MCF 10A (cell line): Measurements from ENCODE around the gene MAPK6. TPM values are rescaled to one million over a fixed set of nuclear protein-coding genes. Genes with fewer than 3 reads are reported as not detected.

ENCODE experiments used
- BruUV-seq: library from RNA; stranded (reverse); fragments of 400-500 nt; replicated peaks from 2 replicates; lab custom pipeline; 2021; lab: Mats Ljungman, UMichigan
- CTCF ChIA-PET: fragments of 300-600 bp; sonication (Branson Sonifier 250); formaldehyde crosslinking; extraction: SDS; loops from one replicate; lab custom pipeline; 2021; ENCODE audit warnings: antibody characterized with exemption, inconsistent platforms; lab: Yijun Ruan, JAX
- POLR2A ChIA-PET: fragments of 300-600, 350-650 bp; sonication (Branson Sonifier 250); formaldehyde crosslinking; extraction: SDS; loops from one replicate; lab custom pipeline; 2020; ENCODE audit warnings: antibody characterized with exemption, inconsistent platforms; lab: Yijun Ruan, JAX
- DNase-seq: peaks from one replicate; pipeline ENCODE4 v3.0.0-alpha.2; 2018; ENCODE audit not compliant: unreplicated experiment
- H3K27ac Mint-ChIP-seq: one replicate; pipeline ENCODE4 v1.8.0; 2022; ENCODE audit warnings: mild to moderate bottlenecking, low read depth, mixed read lengths; ENCODE audit not compliant: unreplicated experiment
- H3K27me3 Mint-ChIP-seq: one replicate; pipeline ENCODE4 v1.8.0; 2022; ENCODE audit warnings: mixed read lengths; ENCODE audit not compliant: insufficient read depth, unreplicated experiment
- H3K36me3 Mint-ChIP-seq: one replicate; pipeline ENCODE4 v1.8.0; 2022; ENCODE audit warnings: mild to moderate bottlenecking, moderate library complexity, mixed read lengths; ENCODE audit not compliant: insufficient read depth, unreplicated experiment
- H3K4me1 Mint-ChIP-seq: one replicate; pipeline ENCODE4 v1.8.0; 2022; ENCODE audit warnings: mixed read lengths; ENCODE audit not compliant: insufficient read depth, unreplicated experiment
- H3K4me3 Mint-ChIP-seq: one replicate; pipeline ENCODE4 v1.8.0; 2022; ENCODE audit warnings: mild to moderate bottlenecking, moderate library complexity, mixed read lengths; ENCODE audit not compliant: unreplicated experiment
- H3K9me3 Mint-ChIP-seq: one replicate; pipeline ENCODE4 v1.8.0; 2022; ENCODE audit warnings: mixed read lengths; ENCODE audit not compliant: unreplicated experiment
- intact Hi-C: fragments of 100-400 bp; cut with micrococcal nuclease; formaldehyde crosslinking; loops from 2 replicates; pipeline ENCODE4 v1.14.1; 2022
- total RNA-seq: library from RNA; stranded (reverse); gene quantifications from 2 replicates; pipeline ENCODE4 v1.2.3, GENCODE V29; 2022
- TF ChIP-seq, protein P1 (sequence below): fragments of 200-600 bp; IDR thresholded peaks from one replicate; pipeline ENCODE4 v1.8.0; 2022; ENCODE audit warnings: antibody characterized with exemption, mild to moderate bottlenecking; ENCODE audit not compliant: unreplicated experiment

MAPK6 gene
- total RNA-seq, 1 experiment from 2014 or later: 106 TPM

DNA sequence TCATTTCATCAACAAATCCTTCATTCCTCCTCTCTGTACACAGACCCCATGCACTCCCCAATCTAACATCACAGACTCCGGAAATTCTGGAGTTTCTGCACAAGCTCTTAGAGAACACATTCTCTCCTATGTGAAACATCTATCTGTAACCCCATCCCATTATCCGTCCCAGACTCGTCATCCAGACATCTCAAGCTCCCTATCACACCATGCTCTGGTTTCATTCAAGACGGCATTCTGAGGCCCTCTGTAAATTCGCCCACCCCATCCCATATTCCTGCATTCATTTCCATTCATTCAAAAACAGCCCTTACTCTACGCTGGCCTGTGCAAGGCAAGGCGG lies 48.0 kb upstream of the MAPK6 start:
- peak overlapping the region; percentile 97 for H3K4me3 Mint-ChIP-seq
- TF ChIP-seq, protein P1, sequence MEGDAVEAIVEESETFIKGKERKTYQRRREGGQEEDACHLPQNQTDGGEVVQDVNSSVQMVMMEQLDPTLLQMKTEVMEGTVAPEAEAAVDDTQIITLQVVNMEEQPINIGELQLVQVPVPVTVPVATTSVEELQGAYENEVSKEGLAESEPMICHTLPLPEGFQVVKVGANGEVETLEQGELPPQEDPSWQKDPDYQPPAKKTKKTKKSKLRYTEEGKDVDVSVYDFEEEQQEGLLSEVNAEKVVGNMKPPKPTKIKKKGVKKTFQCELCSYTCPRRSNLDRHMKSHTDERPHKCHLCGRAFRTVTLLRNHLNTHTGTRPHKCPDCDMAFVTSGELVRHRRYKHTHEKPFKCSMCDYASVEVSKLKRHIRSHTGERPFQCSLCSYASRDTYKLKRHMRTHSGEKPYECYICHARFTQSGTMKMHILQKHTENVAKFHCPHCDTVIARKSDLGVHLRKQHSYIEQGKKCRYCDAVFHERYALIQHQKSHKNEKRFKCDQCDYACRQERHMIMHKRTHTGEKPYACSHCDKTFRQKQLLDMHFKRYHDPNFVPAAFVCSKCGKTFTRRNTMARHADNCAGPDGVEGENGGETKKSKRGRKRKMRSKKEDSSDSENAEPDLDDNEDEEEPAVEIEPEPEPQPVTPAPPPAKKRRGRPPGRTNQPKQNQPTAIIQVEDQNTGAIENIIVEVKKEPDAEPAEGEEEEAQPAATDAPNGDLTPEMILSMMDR: no peak
- ChIA-PET POLR2A (interaction anchor here (0.6 to 4.0 kb wide), 42 partner anchors 9 to 1049 kb away, joined by 3 to 97 read pairs (median 5); partner anchors contain the start of gene MAPK6), CTCF (interaction anchor here (0.5 to 1.5 kb wide), 10 partner anchors 10 to 265 kb away, joined by 3 to 6 read pairs (median 3); no protein-coding TSS in a partner anchor)
- TSS peak; percentile 77 for BruUV-seq
- intact Hi-C loops: loop anchor here (1.0 to 2.0 kb wide), 2 partner anchors 48 to 106 kb away; partner anchors contain the start of gene MAPK6
- no peak for DNase-seq
- peaks cover 12% of the 10 kb centered on the region for H3K4me1 Mint-ChIP-seq
- peaks cover 10% of the 10 kb centered on the region for H3K9me3 Mint-ChIP-seq
- H3K36me3 Mint-ChIP-seq: peaks cover 33% of the 10 kb centered on the region
- no peaks in the 10 kb centered on the region for H3K27me3 Mint-ChIP-seq
- H3K27ac Mint-ChIP-seq: peak overlapping the region; percentile 94

DNA sequence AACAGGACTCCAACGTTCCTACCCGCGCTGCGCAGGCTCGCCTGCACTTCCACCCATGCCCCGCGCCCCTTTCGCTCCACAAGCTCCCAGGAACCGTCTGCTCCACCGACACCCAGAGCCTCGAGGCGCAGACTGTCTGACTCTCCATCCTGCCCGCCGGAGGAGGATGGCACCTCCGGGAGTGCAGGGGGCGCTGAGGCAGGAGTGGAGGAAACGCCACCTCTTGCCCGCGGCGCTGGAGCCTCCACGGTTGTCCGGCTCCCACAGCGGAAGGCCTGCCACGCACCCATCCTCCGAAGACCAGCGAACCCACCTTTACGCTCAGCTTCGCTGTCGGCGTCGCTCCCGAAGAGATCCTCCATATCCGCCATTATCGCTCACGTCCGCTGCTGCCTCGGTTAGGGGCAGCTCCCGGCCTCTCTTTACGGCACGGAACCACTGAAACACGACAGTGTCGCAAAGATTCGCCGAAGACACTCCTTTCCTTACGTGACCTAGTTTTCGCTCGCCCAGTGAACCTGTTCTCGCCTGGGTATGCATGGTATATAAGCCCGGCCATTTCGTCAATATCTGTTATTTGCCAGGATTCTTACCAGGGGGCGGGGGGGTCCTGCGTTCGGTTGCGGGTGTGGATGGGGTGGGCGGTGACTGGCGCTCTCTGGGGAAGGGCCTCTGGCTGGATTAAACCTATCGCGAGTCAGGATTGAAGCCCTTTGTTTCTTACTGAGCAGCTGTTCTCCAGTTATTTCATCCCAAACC lies 47.5 kb upstream of the MAPK6 start, which contains the start of gene LEO1:
TSS of gene LEO1 (minus strand) at position 404 of the 759 bp plus-strand sequence. CDS start at position 371, 33 bp downstream.
- no peaks in the 10 kb centered on the region for H3K27me3 Mint-ChIP-seq
- intact Hi-C loops: loop anchor here (1.0 to 2.0 kb wide), 2 partner anchors 47 to 106 kb away; partner anchors contain the start of gene MAPK6
- peak within 1 kb of the TSS; percentile 97 for H3K4me3 Mint-ChIP-seq
- peaks cover 10% of the 10 kb centered on the region for H3K9me3 Mint-ChIP-seq
- POLR2A ChIA-PET: interaction anchor here (0.6 to 4.0 kb wide), 45 partner anchors 9 to 1050 kb away, joined by 3 to 97 read pairs (median 5); partner anchors contain the start of gene MAPK6
- TSS peak; percentile 92 for BruUV-seq
- TF ChIP-seq, protein P1: peak; percentile 31
- CTCF ChIA-PET: interaction anchor here (0.6 to 1.7 kb wide), 11 partner anchors 9 to 256 kb away, joined by 3 to 10 read pairs (median 4); no protein-coding TSS in a partner anchor
- H3K4me1 Mint-ChIP-seq: peaks cover 12% of the 10 kb centered on the region
- H3K36me3 Mint-ChIP-seq: peaks cover 27% of the 10 kb centered on the region
- peak; percentile 95 for DNase-seq
- H3K27ac Mint-ChIP-seq: peak within 1 kb of the TSS; percentile 94

DNA sequence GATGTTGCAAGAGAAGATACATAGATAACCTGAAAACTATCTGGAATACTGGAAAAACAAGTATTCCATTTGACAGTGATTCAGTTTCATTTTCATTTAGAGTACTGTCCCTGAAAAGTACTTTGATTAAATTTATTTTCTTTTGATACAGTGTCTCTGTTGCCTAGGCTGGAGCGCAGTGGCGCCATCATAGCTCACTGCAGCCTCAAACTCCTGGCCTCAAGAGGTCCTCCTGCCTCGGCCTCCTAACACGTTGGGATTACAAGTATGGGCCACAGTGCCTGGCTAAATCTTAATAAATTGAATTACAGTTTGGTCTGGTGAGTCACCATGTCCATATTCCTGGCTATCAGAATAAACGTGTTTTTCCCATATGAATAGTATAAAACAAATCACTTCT lies 45.8 kb upstream of the MAPK6 start:
- POLR2A ChIA-PET: interaction anchor here (3.4 to 4.0 kb wide), 4 partner anchors 48 to 122 kb away, joined by 16 to 97 read pairs (median 40); partner anchors contain the start of gene MAPK6
- BruUV-seq: no TSS peak
- Mint-ChIP-seq H3K4me3 (no peak overlapping the region), H3K9me3 (no peaks in the 10 kb centered on the region), H3K27me3 (no peaks in the 10 kb centered on the region), H3K4me1 (peaks cover 12% of the 10 kb centered on the region), H3K27ac (no peak overlapping the region), H3K36me3 (peaks cover 20% of the 10 kb centered on the region)
- intact Hi-C loops: no loop called here
- CTCF ChIA-PET: interaction anchor here (1.7 kb wide), 1 partner anchor 8 kb away, joined by 10 read pairs; no protein-coding TSS in a partner anchor
- DNase-seq: no peak
- TF ChIP-seq, protein P1: no peak

DNA sequence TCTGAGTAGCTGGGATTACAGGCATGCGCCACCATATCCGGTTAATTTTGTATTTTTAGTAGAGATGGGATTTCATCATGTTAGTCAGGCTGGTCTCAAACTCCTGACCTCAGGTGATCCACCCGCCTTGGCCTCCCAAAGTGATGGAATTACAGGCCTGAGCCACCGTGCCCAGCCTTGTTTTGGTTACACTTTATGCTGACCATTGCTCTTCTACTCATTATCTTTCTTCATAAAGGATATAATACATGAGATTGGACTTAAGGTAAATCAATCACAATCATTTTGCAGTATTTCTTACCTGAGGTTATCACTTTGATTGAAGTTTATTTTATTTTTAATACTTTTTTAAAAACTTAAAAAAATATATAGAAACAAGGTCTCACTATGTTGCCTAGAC lies 45.2 kb upstream of the MAPK6 start:
- no peaks in the 10 kb centered on the region for H3K27me3 Mint-ChIP-seq
- H3K9me3 Mint-ChIP-seq: no peaks in the 10 kb centered on the region
- no peak overlapping the region for H3K4me3 Mint-ChIP-seq
- ChIA-PET POLR2A (interaction anchor here (3.6 kb wide), 1 partner anchor 103 kb away, joined by 62 read pairs; no protein-coding TSS in a partner anchor), CTCF (interaction anchor here (0.6 kb wide), 2 partner anchors 84 to 134 kb away, joined by 3 to 8 read pairs; no protein-coding TSS in a partner anchor)
- intact Hi-C loops: no loop called here
- no TSS peak for BruUV-seq
- H3K36me3 Mint-ChIP-seq: peaks cover 20% of the 10 kb centered on the region
- peaks cover 12% of the 10 kb centered on the region for H3K4me1 Mint-ChIP-seq
- TF ChIP-seq, protein P1: no peak
- H3K27ac Mint-ChIP-seq: no peak overlapping the region
- no peak for DNase-seq
